ENCODE results near the gene BEST4. TPM values are rescaled to one million over a fixed set of nuclear protein-coding genes. Genes with fewer than 3 reads are reported as not detected.

BEST4 gene
- total and polyA plus RNA-seq, 2 donors (not counting 3 experiments of a cell fraction or from before 2014, with no cell fraction given), result 0.21 TPM; not detected in 1

- FAIRE-seq (no peak), DNase-seq (ENCODE audit: low read depth, low spot score) (no peak)
- H4K20me1 ChIP-seq (replicated peaks; ENCODE audit: control insufficient read depth, extremely low read depth, insufficient read depth, low read length), result no peaks in the 10 kb centered on the region
- H3K9me1 ChIP-seq (replicated peaks; ENCODE audit: control insufficient read depth, extremely low read depth, insufficient read depth, low read length), result no peaks in the 10 kb centered on the region
- BruUV-seq (replicated peaks), result no TSS peak
- dilution Hi-C loops (cut with MboI; ENCODE audit: extremely low pct_ligation_motif_present, low sequenced_read_pairs), result no loop called here
- peaks cover 4 to 32% of the 10 kb centered on the region in 2 experiments for H3K36me3 ChIP-seq (ENCODE audit: control insufficient read depth in 2 of 2, extremely low read depth in 1 of 2, insufficient read depth in 2 of 2, low read length in 2 of 2)
- H3K27ac ChIP-seq (ENCODE audit: insufficient read depth, low read depth, low read length), result peak overlapping the region; percentile 12
- H3K4me1 ChIP-seq (ENCODE audit: control insufficient read depth, extremely low read depth, insufficient read depth, low read length), result peaks cover 36% of the 10 kb centered on the region
- POLR2A ChIA-PET, result interaction anchor here (3.5 kb wide), 1 partner anchor 16 kb away, joined by 48 read pairs; no protein-coding TSS in a partner anchor
- peak overlapping the region; percentile 47 for H3K9ac ChIP-seq (replicated peaks; ENCODE audit: extremely low read depth, insufficient read depth, low read length)
- intact Hi-C loops (cut with micrococcal nuclease), result loop anchor here (10.0 kb wide), 1 partner anchor 882 kb away; the partner anchor contains the start of genes GPBP1L1 and TMEM69
- TF ChIP-seq EZH2 (IDR thresholded peaks at IDR 0.05; ENCODE audit: borderline replicate concordance, low read depth, low read length, severe bottlenecking), result no peak
- peak; percentile 53 for TF ChIP-seq POLR2A (IDR thresholded peaks at IDR 0.05; ENCODE audit: low read depth, low read length)
- no peak for TF ChIP-seq JUN (IDR thresholded peaks at IDR 0.05; ENCODE audit: borderline replicate concordance, insufficient read depth, insufficient read length, low read depth)
- peak; percentile 15 for TF ChIP-seq POLR2AphosphoS5 (IDR thresholded peaks at IDR 0.05; ENCODE audit: insufficient read depth, low read depth, low read length)
- no peaks in the 10 kb centered on the region for H3K27me3 ChIP-seq (ENCODE audit: control insufficient read depth in 2 of 2, insufficient read depth in 2 of 2, low read length in 2 of 2)
- H3K4me3 ChIP-seq (replicated peaks in 1 of 3; ENCODE audit: insufficient read depth in 1 of 3, low read depth in 1 of 3, low read length in 3 of 3), result peak overlapping the region in 2 of 3 experiments; percentile 41 to 69
- CTCF ChIA-PET, result interaction anchor here (1.0 kb wide), 1 partner anchor 9 kb away, joined by 3 read pairs; no protein-coding TSS in a partner anchor
- no peak overlapping the region for H2AFZ ChIP-seq (ENCODE audit: low read depth, low read length)
- H3K79me2 ChIP-seq (ENCODE audit: control insufficient read depth, insufficient read depth, low read length), result peaks cover 46% of the 10 kb centered on the region
- peak overlapping the region; percentile 92 for H3K4me2 ChIP-seq (ENCODE audit: insufficient read depth, low read length)
- no peaks in the 10 kb centered on the region for H3K9me3 ChIP-seq (replicated peaks; ENCODE audit: control insufficient read depth, insufficient read depth, low read length)
These were observed 14.5 kb upstream of the BEST4 start for GRCh38 chr1:44802306-44803061.

All from endothelial cell of umbilical vein (primary cell).